Hepatocyte (in vitro differentiated cells): ENCODE data around the gene PRSS48.

Source experiments
- EZH2 ChIP-seq: fragments of 200-600 bp; sonication (generic); IDR thresholded peaks from 2 replicates; pipeline ENCODE4 v1.6.1; 2016; ENCODE audit warnings: antibody characterized with exemption, mild to moderate bottlenecking, borderline replicate concordance
- EZH2phosphoT487 ChIP-seq: fragments of 200-600 bp; sonication (generic); IDR thresholded peaks from one replicate; pipeline ENCODE4 v1.6.1; 2018; ENCODE audit warnings: antibody characterized with exemption, mild to moderate bottlenecking, low read depth, moderate library complexity; ENCODE audit not compliant: unreplicated experiment, severe bottlenecking
- TF ChIP-seq, protein P1 (sequence below): fragments of 200-600 bp; sonication (generic); IDR thresholded peaks from 2 replicates; pipeline ENCODE4 v1.5.1; 2016; ENCODE audit warnings: antibody characterized with exemption, mild to moderate bottlenecking; ENCODE audit not compliant: poor library complexity

- TF ChIP-seq, protein P1, sequence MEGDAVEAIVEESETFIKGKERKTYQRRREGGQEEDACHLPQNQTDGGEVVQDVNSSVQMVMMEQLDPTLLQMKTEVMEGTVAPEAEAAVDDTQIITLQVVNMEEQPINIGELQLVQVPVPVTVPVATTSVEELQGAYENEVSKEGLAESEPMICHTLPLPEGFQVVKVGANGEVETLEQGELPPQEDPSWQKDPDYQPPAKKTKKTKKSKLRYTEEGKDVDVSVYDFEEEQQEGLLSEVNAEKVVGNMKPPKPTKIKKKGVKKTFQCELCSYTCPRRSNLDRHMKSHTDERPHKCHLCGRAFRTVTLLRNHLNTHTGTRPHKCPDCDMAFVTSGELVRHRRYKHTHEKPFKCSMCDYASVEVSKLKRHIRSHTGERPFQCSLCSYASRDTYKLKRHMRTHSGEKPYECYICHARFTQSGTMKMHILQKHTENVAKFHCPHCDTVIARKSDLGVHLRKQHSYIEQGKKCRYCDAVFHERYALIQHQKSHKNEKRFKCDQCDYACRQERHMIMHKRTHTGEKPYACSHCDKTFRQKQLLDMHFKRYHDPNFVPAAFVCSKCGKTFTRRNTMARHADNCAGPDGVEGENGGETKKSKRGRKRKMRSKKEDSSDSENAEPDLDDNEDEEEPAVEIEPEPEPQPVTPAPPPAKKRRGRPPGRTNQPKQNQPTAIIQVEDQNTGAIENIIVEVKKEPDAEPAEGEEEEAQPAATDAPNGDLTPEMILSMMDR, result no peak
- TF ChIP-seq EZH2 (no peak), EZH2phosphoT487 (no peak)
Measured at GRCh38 chr4:151287409-151287808, 10.4 kb downstream of the PRSS48 start.
